GM12878 (cell line): Measurements from ENCODE around the gene TCF7L1. TPM values are rescaled to one million over a fixed set of nuclear protein-coding genes. Genes with fewer than 3 reads are reported as not detected.

Source experiments
- ETV6 ChIP-seq, 2 experiments: fragments of 450-650 bp in 1 of 2; IDR thresholded peaks in 1 of 2; conservative IDR thresholded peaks in 1 of 2; 2 replicates each; pipeline ENCODE4 v1.6.1; 2014; ENCODE audit warnings: antibody characterized with exemption in 1 of 2, borderline replicate concordance in 1 of 2, low read depth in 1 of 2, mild to moderate bottlenecking in 1 of 2, moderate library complexity in 1 of 2
- MEF2B ChIP-seq: fragments of 450-650 bp; IDR thresholded peaks from 2 replicates; pipeline ENCODE4 v1.6.1; 2018; ENCODE audit warnings: mild to moderate bottlenecking, moderate library complexity; ENCODE audit not compliant: partially characterized antibody, poor library complexity, severe bottlenecking
- SMAD5 ChIP-seq: IDR thresholded peaks from 2 replicates; pipeline ENCODE4 v1.6.1; 2016; ENCODE audit warnings: antibody characterized with exemption, low read depth
- polyA plus RNA-seq, 11 experiments: library from polyadenylated mRNA; depleted of rRNA in 4 of 11; unstranded in 6 of 11; stranded (reverse) in 5 of 11; fragments of >200 nt; fragmentation: Nextera tagmentation in 4 of 11; fragmentation: Illumina TruSeq in 1 of 11; extraction: Ambion mirVana in 4 of 11; extraction: Trizol in 1 of 11; gene quantifications; 1 replicate in 1 of 11; 2 replicates in 10 of 11; pipeline versions ENCODE4 v1.2.1 to v1.2.3, GENCODE V29; 2011 to 2016; ENCODE audit warnings: inconsistent platforms in 2 of 11, missing spikeins in 2 of 11, low read depth in 1 of 11
- total RNA-seq, 4 experiments: library from RNA; depleted of rRNA in 3 of 4; stranded (reverse); fragments of >200 nt in 3 of 4; fragmentation: Illumina TruSeq in 1 of 4; extraction: Trizol in 1 of 4; gene quantifications; 2 replicates each; pipeline versions ENCODE4 v1.2.1 to v1.2.3, GENCODE V29; 2013 to 2021
- TF ChIP-seq, protein P1 (sequence below): fragments of 450-650 bp; formaldehyde crosslinking; IDR thresholded peaks from 2 replicates; pipeline ENCODE4 v1.5.0; 2022; ENCODE audit warnings: mild to moderate bottlenecking, missing genetic modification characterization
- TF ChIP-seq, protein P2 (sequence below): fragments of 450-650 bp; IDR thresholded peaks from 2 replicates; pipeline ENCODE4 v1.6.1; 2014; ENCODE audit warnings: mild to moderate bottlenecking
- TF ChIP-seq, protein P3 (sequence below): fragments of 450-650 bp; IDR thresholded peaks from 2 replicates; pipeline ENCODE4 v1.6.1; 2017; ENCODE audit warnings: mild to moderate bottlenecking, moderate library complexity
- TF ChIP-seq, protein P4 (sequence below): fragments of 450-650 bp; IDR thresholded peaks from 2 replicates; pipeline ENCODE4 v1.6.1; 2017; ENCODE audit warnings: mild to moderate bottlenecking

TCF7L1 gene
- total and polyA plus RNA-seq, 10 of the 15 experiments (the other 5 are each of a cell fraction or from before 2014, with no cell fraction given), result 0.03 to 0.11 (median 0.10) TPM; not detected in 7

DNA sequence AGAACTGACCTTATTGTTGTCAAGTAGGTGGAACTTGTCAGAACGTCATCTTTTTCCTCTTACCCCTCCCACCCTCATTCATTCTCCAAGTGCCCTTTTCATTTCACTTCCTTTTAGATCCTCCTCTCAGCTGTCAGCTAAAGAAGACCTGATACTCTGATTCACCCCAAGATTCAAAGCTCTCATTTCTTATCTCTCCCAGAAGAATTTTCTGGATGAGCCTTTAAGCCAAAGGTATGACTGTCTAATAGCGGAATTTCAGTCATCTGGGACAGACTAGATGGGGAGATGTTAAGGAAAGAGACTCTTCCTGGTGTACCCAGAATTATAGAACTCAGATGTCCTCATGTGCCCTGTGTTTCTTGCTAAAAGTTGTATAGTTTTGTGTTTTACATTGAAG lies 53.9 kb downstream of the TCF7L1 start (continued):
- TF ChIP-seq, protein P1, sequence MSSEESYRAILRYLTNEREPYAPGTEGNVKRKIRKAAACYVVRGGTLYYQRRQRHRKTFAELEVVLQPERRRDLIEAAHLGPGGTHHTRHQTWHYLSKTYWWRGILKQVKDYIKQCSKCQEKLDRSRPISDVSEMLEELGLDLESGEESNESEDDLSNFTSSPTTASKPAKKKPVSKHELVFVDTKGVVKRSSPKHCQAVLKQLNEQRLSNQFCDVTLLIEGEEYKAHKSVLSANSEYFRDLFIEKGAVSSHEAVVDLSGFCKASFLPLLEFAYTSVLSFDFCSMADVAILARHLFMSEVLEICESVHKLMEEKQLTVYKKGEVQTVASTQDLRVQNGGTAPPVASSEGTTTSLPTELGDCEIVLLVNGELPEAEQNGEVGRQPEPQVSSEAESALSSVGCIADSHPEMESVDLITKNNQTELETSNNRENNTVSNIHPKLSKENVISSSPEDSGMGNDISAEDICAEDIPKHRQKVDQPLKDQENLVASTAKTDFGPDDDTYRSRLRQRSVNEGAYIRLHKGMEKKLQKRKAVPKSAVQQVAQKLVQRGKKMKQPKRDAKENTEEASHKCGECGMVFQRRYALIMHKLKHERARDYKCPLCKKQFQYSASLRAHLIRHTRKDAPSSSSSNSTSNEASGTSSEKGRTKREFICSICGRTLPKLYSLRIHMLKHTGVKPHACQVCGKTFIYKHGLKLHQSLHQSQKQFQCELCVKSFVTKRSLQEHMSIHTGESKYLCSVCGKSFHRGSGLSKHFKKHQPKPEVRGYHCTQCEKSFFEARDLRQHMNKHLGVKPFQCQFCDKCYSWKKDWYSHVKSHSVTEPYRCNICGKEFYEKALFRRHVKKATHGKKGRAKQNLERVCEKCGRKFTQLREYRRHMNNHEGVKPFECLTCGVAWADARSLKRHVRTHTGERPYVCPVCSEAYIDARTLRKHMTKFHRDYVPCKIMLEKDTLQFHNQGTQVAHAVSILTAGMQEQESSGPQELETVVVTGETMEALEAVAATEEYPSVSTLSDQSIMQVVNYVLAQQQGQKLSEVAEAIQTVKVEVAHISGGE (CRISPR knock-in tag), result no peak
- TF ChIP-seq SMAD5 (no peak), MEF2B (no peak), ETV6 (conservative IDR thresholded peaks at IDR 0.05 in 1 of 2, IDR thresholded peaks at IDR 0.05 in 1 of 2; ENCODE audit: borderline replicate concordance in 1 of 2, low read depth in 1 of 2) (no peak)
- TF ChIP-seq, protein P2, sequence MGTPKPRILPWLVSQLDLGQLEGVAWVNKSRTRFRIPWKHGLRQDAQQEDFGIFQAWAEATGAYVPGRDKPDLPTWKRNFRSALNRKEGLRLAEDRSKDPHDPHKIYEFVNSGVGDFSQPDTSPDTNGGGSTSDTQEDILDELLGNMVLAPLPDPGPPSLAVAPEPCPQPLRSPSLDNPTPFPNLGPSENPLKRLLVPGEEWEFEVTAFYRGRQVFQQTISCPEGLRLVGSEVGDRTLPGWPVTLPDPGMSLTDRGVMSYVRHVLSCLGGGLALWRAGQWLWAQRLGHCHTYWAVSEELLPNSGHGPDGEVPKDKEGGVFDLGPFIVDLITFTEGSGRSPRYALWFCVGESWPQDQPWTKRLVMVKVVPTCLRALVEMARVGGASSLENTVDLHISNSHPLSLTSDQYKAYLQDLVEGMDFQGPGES, result no peak
- TF ChIP-seq, protein P3, sequence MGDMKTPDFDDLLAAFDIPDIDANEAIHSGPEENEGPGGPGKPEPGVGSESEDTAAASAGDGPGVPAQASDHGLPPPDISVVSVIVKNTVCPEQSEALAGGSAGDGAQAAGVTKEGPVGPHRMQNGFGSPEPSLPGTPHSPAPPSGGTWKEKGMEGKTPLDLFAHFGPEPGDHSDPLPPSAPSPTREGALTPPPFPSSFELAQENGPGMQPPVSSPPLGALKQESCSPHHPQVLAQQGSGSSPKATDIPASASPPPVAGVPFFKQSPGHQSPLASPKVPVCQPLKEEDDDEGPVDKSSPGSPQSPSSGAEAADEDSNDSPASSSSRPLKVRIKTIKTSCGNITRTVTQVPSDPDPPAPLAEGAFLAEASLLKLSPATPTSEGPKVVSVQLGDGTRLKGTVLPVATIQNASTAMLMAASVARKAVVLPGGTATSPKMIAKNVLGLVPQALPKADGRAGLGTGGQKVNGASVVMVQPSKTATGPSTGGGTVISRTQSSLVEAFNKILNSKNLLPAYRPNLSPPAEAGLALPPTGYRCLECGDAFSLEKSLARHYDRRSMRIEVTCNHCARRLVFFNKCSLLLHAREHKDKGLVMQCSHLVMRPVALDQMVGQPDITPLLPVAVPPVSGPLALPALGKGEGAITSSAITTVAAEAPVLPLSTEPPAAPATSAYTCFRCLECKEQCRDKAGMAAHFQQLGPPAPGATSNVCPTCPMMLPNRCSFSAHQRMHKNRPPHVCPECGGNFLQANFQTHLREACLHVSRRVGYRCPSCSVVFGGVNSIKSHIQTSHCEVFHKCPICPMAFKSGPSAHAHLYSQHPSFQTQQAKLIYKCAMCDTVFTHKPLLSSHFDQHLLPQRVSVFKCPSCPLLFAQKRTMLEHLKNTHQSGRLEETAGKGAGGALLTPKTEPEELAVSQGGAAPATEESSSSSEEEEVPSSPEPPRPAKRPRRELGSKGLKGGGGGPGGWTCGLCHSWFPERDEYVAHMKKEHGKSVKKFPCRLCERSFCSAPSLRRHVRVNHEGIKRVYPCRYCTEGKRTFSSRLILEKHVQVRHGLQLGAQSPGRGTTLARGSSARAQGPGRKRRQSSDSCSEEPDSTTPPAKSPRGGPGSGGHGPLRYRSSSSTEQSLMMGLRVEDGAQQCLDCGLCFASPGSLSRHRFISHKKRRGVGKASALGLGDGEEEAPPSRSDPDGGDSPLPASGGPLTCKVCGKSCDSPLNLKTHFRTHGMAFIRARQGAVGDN, result no peak
- TF ChIP-seq, protein P4, sequence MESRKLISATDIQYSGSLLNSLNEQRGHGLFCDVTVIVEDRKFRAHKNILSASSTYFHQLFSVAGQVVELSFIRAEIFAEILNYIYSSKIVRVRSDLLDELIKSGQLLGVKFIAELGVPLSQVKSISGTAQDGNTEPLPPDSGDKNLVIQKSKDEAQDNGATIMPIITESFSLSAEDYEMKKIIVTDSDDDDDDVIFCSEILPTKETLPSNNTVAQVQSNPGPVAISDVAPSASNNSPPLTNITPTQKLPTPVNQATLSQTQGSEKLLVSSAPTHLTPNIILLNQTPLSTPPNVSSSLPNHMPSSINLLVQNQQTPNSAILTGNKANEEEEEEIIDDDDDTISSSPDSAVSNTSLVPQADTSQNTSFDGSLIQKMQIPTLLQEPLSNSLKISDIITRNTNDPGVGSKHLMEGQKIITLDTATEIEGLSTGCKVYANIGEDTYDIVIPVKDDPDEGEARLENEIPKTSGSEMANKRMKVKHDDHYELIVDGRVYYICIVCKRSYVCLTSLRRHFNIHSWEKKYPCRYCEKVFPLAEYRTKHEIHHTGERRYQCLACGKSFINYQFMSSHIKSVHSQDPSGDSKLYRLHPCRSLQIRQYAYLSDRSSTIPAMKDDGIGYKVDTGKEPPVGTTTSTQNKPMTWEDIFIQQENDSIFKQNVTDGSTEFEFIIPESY, result no peak
- TF ChIP-seq, all 136 proteins: peak for 0
